ENCODE measurements around the gene THEM5. TPM values are rescaled to one million over a fixed set of nuclear protein-coding genes. Genes with fewer than 3 reads are reported as not detected.
A peak's percentile ranks its signal among the peaks of the same experiment; 100 is the strongest.

THEM5 gene
- total RNA-seq, 1 experiment from 2014 or later = not detected

- no peak overlapping the region for H3K27ac ChIP-seq
Measured at GRCh38 chr1:151892190-151892589, 38.7 kb upstream of the THEM5 start.

DNA sequence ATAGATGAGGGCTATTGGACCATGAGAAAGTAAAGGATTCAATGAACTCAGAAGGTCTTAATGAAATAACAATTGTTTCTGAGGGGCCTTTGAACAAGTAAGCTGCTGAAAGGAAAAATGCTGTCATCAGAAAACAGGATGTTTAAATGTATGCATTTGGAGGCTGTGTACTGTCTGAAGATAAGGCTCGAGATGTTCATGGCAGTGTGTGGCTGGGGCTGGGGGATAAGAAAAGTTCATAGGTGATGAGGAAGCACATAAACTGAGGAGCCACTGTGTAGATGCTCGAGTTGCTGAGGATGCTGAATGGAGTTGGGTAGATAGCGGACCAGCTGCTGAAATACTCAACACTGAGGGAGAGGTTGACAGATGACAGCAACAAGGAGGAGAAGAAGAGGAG, 38.0 kb upstream of the THEM5 start:
- no peaks in the 10 kb centered on the region for H3K9me2 ChIP-seq (ENCODE audit: insufficient read depth)
- H3K79me2 ChIP-seq (ENCODE audit: low read depth) = peaks cover 12% of the 10 kb centered on the region
- no peak overlapping the region for H2AFZ ChIP-seq
- DNase-seq = no peak
- H3K4me1 ChIP-seq (replicated peaks; ENCODE audit: insufficient read depth) = peaks cover 23% of the 10 kb centered on the region
- H3K4me3 ChIP-seq = no peak overlapping the region
- H3K9me3 ChIP-seq (ENCODE audit: insufficient read depth, low read depth) = peaks cover 5% of the 10 kb centered on the region; the same call in 1 of the 2 replicates
- CTCF ChIA-PET = no interaction called here
- intact Hi-C loops (cut with micrococcal nuclease; ENCODE audit: unreplicated experiment) = no loop called here
- no peaks in the 10 kb centered on the region for H3K27me3 ChIP-seq (ENCODE audit: insufficient read depth, low read depth)
- peaks cover 59% of the 10 kb centered on the region for H3K36me3 ChIP-seq (ENCODE audit: low read depth)
- peaks cover 45% of the 10 kb centered on the region for H3F3A ChIP-seq (ENCODE audit: insufficient read depth, low read depth)
- TF ChIP-seq EZH2 (IDR thresholded peaks at IDR 0.05; ENCODE audit: low read depth) = no peak
- TF ChIP-seq, protein P1, sequence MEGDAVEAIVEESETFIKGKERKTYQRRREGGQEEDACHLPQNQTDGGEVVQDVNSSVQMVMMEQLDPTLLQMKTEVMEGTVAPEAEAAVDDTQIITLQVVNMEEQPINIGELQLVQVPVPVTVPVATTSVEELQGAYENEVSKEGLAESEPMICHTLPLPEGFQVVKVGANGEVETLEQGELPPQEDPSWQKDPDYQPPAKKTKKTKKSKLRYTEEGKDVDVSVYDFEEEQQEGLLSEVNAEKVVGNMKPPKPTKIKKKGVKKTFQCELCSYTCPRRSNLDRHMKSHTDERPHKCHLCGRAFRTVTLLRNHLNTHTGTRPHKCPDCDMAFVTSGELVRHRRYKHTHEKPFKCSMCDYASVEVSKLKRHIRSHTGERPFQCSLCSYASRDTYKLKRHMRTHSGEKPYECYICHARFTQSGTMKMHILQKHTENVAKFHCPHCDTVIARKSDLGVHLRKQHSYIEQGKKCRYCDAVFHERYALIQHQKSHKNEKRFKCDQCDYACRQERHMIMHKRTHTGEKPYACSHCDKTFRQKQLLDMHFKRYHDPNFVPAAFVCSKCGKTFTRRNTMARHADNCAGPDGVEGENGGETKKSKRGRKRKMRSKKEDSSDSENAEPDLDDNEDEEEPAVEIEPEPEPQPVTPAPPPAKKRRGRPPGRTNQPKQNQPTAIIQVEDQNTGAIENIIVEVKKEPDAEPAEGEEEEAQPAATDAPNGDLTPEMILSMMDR (conservative IDR thresholded peaks at IDR 0.05) = no peak
- no TSS peak for BruUV-seq (replicated peaks)
- no peak overlapping the region for H3K27ac ChIP-seq
- POLR2A ChIA-PET (ENCODE audit: unreplicated experiment) = no interaction called here
- no peaks in the 10 kb centered on the region for H4K20me1 ChIP-seq (ENCODE audit: insufficient read depth)
- no peak overlapping the region for H3K4me2 ChIP-seq

More at GRCh38 chr1:151892190-151892589, 38.7 kb upstream of the THEM5 start:
- Histone ChIP-seq H3K36me3 (ENCODE audit: low read depth) (peaks cover 54% of the 10 kb centered on the region), H3K4me1 (replicated peaks; ENCODE audit: insufficient read depth) (peaks cover 24% of the 10 kb centered on the region), H4K20me1 (ENCODE audit: insufficient read depth) (no peaks in the 10 kb centered on the region), H3K4me3 (no peak overlapping the region), H3K9me3 (ENCODE audit: insufficient read depth, low read depth) (peaks cover 5% of the 10 kb centered on the region; the same call in 1 of the 2 replicates), H3K9me2 (ENCODE audit: insufficient read depth) (no peaks in the 10 kb centered on the region), H3F3A (ENCODE audit: insufficient read depth, low read depth) (peaks cover 38% of the 10 kb centered on the region), H3K4me2 (no peak overlapping the region), H3K27me3 (ENCODE audit: insufficient read depth, low read depth) (no peaks in the 10 kb centered on the region), H2AFZ (no peak overlapping the region), H3K79me2 (ENCODE audit: low read depth) (peaks cover 19% of the 10 kb centered on the region)
- ChIA-PET POLR2A (ENCODE audit: unreplicated experiment) (no interaction called here), CTCF (no interaction called here)
- no peak for DNase-seq
- intact Hi-C loops (cut with micrococcal nuclease; ENCODE audit: unreplicated experiment) = no loop called here
- BruUV-seq (replicated peaks) = no TSS peak
- TF ChIP-seq EZH2 (IDR thresholded peaks at IDR 0.05; ENCODE audit: low read depth) = no peak
- TF ChIP-seq, protein P1 (conservative IDR thresholded peaks at IDR 0.05) = no peak

GRCh38 chr1:151888972-151889570, 35.6 kb upstream of the THEM5 start:
- TF ChIP-seq, protein P1 (conservative IDR thresholded peaks at IDR 0.05) = peak; percentile 69
- no peak for TF ChIP-seq EZH2 (IDR thresholded peaks at IDR 0.05; ENCODE audit: low read depth)
- Histone ChIP-seq H2AFZ (no peak overlapping the region), H3K4me3 (no peak overlapping the region), H3K36me3 (ENCODE audit: low read depth) (peaks cover 59% of the 10 kb centered on the region), H3K4me1 (replicated peaks; ENCODE audit: insufficient read depth) (peaks cover 20% of the 10 kb centered on the region), H3K79me2 (ENCODE audit: low read depth) (0 out of 2 replicates have a peak, but pooled peaks cover 3% of the 10 kb centered on the region), H3K27ac (no peak overlapping the region), H4K20me1 (ENCODE audit: insufficient read depth) (no peaks in the 10 kb centered on the region), H3K27me3 (ENCODE audit: insufficient read depth, low read depth) (no peaks in the 10 kb centered on the region), H3K4me2 (no peak overlapping the region), H3K9me3 (ENCODE audit: insufficient read depth, low read depth) (peaks cover 8% of the 10 kb centered on the region), H3F3A (ENCODE audit: insufficient read depth, low read depth) (peaks cover 50% of the 10 kb centered on the region), H3K9me2 (ENCODE audit: insufficient read depth) (no peaks in the 10 kb centered on the region)
- BruUV-seq (replicated peaks) = no TSS peak
- intact Hi-C loops (cut with micrococcal nuclease; ENCODE audit: unreplicated experiment) = loop anchor here (1.0 to 5.0 kb wide), 3 partner anchors 45 to 298 kb away; no protein-coding TSS in a partner anchor
- DNase-seq = peak in 1 of 2 experiments; percentile 38
- POLR2A ChIA-PET (ENCODE audit: unreplicated experiment) = interaction anchor here (0.6 kb wide), 1 partner anchor 112 kb away, joined by 12 read pairs; no protein-coding TSS in a partner anchor
- CTCF ChIA-PET = interaction anchor here (1.0 kb wide), 1 partner anchor 79 kb away, joined by 4 read pairs; no protein-coding TSS in a partner anchor

Measured in PC-9 (cell line).